Immature natural killer cell (primary cell): ENCODE measurements around the gene HOXB13. TPM values are rescaled to one million over a fixed set of nuclear protein-coding genes. Genes with fewer than 3 reads are reported as not detected.

Experiments used
- DNase-seq, 3 donors: peaks; one replicate each; pipeline ENCODE4 v3.0.0; 2022; ENCODE audit warnings: mixed read lengths in 1 of 3
- H3K27ac Mint-ChIP-seq, 6 donors: one replicate each; pipeline ENCODE4 v1.8.0; 2020; ENCODE audit warnings: mixed read lengths in 6 of 6, mild to moderate bottlenecking in 5 of 6, inconsistent platforms in 4 of 6, moderate library complexity in 3 of 6
- H3K27me3 Mint-ChIP-seq, 3 donors: one replicate each; pipeline ENCODE4 v1.8.0; 2020 to 2021; ENCODE audit warnings: low read depth in 3 of 3, mild to moderate bottlenecking in 3 of 3, mixed read lengths in 3 of 3, moderate library complexity in 3 of 3, inconsistent platforms in 1 of 3
- H3K36me3 Mint-ChIP-seq, 3 donors: one replicate each; pipeline ENCODE4 v1.8.0; 2020; ENCODE audit warnings: mixed read lengths in 3 of 3, inconsistent platforms in 2 of 3, mild to moderate bottlenecking in 2 of 3
- H3K4me1 Mint-ChIP-seq, 2 donors: one replicate each; pipeline ENCODE4 v1.8.0; 2020; ENCODE audit warnings: inconsistent platforms in 2 of 2, mild to moderate bottlenecking in 2 of 2, mixed read lengths in 2 of 2, moderate library complexity in 1 of 2
- H3K4me3 Mint-ChIP-seq, 5 donors: one replicate each; pipeline ENCODE4 v1.8.0; 2020; ENCODE audit warnings: mild to moderate bottlenecking in 5 of 5, mixed read lengths in 5 of 5, inconsistent platforms in 3 of 5, moderate library complexity in 3 of 5
- H3K9me3 Mint-ChIP-seq, 6 donors: one replicate each; pipeline ENCODE4 v1.8.0; 2020; ENCODE audit warnings: mild to moderate bottlenecking in 6 of 6, mixed read lengths in 6 of 6, inconsistent platforms in 4 of 6, moderate library complexity in 3 of 6
- polyA plus RNA-seq, 3 donors: library from polyadenylated mRNA; unstranded; fragments of 300-500 nt; fragmentation: Illumina TruSeq; gene quantifications; one replicate each; pipeline ENCODE4 v1.2.3, GENCODE V29; 2021

Gene HOXB13
- polyA plus RNA-seq, result not detected

DNA sequence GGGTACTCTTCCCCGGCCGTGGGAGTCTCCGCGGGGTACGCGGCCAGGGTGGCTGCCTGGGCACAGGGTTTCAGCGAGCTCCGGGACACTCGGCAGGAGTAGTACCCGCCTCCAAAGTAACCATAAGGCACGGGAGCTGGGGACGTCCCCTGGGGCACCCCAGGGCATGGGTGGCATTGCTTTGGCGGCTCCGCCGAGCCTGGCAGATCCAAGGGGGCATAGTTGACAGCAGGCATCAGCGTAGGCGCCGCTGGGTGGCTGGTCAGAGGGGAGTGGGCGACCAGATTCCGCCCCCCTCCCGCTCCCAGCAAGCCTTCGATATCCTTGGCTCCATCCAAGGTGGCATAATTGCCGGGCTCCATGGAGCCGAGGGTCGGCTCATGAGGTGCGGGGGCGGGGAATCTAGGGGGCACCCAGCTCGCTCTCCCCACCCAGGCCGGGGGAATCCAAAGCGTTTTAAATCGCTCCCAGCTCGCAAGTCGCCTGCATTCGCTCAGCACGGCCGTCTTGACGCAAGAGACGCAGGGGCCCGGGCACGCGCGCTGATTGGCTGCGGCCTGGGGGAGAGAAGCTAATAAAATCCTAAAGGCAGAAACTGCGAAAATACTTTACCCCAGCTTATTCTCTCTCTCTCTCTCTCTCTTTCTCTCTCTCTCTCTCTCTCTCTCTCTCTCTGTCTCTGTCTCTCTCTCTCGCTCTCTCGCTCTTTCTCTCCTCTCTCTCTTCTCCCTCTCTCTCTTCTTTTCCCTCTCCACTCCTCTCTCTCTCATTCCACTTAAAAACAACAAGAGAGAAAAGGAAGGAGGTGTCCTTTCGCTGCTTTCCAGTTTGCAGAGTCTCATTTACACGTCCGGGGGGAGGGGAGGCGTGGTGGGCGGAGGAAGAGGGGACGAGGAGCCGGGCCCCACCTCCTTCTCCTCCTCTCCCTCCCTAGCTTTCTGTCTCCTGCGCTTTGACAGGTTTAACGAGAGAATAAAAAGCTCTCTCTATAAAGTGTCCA is at the start of gene HOXB13:
HOXB13 (minus strand) TSS at position 519 of the 1,000 bp plus-strand sequence; CDS start at position 362, 157 bp downstream.
- peaks cover 24 to 29% of the 10 kb centered on the region in 2 donors for H3K4me1 Mint-ChIP-seq
- H3K36me3 Mint-ChIP-seq, result peaks cover 0 to 3% (median 2%) of the 10 kb centered on the region in 3 donors
- H3K4me3 Mint-ChIP-seq, result peak within 1 kb of the TSS; percentile 56 to 88 (median 72)
- peak within 1 kb of the TSS in 2 of 6 donors; percentile 38 to 88 for H3K27ac Mint-ChIP-seq
- peaks cover 0 to 5% (median 0%) of the 10 kb centered on the region in 6 donors for H3K9me3 Mint-ChIP-seq
- peak in 2 of 3 donors; percentile 29 to 36 for DNase-seq
- H3K27me3 Mint-ChIP-seq, result peaks cover 58 to 83% (median 66%) of the 10 kb centered on the region in 3 donors

DNA sequence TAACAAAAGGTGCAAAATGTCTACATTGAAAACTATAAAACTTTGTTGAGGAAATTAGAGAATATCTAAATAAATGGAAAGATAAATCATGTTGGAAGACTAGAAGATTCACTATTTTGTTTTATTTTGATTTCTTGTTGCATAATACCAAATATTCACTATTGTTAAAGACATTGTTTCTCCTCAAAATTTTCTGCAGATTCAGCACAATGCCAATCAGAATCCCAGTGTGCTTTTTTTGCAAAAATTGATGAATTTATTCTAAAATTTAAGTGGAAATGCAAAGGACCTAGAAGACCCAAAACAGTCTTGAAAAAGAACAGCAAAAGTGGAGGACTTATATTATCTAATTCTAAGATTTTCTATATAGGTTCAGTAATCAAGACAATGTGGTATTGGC is 48.1 kb upstream of the HOXB13 start:
- H3K4me3 Mint-ChIP-seq, result no peak overlapping the region
- no peak overlapping the region for H3K27ac Mint-ChIP-seq
- DNase-seq, result no peak
- no peaks in the 10 kb centered on the region for H3K4me1 Mint-ChIP-seq
- H3K9me3 Mint-ChIP-seq, result no peaks in the 10 kb centered on the region
- no peaks in the 10 kb centered on the region for H3K36me3 Mint-ChIP-seq
- H3K27me3 Mint-ChIP-seq, result peaks cover 10 to 20% (median 12%) of the 10 kb centered on the region in 3 donors

DNA sequence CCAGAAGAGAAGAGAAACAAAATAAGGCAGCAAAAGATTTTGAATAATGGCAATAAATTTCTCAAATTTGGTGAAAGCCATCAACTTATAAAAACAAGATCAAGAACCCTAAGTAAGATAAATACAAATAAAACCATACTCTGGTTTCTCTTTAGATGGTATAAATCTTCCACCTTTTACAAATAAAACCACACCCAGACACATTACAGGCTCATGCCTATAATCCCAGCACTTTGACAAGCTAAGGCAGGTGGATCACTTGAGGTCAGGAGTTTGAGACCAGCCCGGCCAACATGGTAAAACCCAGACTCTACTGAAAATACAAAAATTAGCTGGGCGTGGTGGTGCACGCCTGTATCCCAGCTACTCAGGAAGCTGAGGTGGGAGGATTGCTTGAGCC is 44.7 kb upstream of the HOXB13 start:
- no peak overlapping the region for H3K4me3 Mint-ChIP-seq
- H3K4me1 Mint-ChIP-seq, result no peaks in the 10 kb centered on the region
- no peaks in the 10 kb centered on the region for H3K36me3 Mint-ChIP-seq
- peaks cover 11 to 26% (median 15%) of the 10 kb centered on the region in 3 donors for H3K27me3 Mint-ChIP-seq
- no peak overlapping the region for H3K27ac Mint-ChIP-seq
- no peaks in the 10 kb centered on the region for H3K9me3 Mint-ChIP-seq
- DNase-seq, result no peak

DNA sequence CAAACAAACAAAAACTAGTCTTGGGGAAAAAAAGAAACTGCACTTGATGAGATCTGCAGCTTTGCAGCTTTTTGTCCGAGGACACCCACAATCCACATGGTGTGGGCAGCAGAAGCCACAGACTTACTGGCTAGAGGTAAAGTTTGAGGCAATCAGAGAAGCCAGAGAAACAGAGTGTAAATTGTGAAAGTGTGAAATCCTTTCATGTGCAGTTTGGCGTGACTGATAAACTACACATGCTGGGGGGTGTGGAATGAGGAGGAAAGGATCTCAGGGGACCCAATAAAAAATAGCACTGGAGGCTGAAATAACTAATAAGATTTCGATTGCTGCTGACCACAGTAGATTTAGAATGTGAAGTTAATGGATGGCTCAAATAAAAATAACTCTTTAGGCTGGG is 42.4 kb upstream of the HOXB13 start:
- H3K36me3 Mint-ChIP-seq, result no peaks in the 10 kb centered on the region
- no peaks in the 10 kb centered on the region for H3K4me1 Mint-ChIP-seq
- H3K4me3 Mint-ChIP-seq, result no peak overlapping the region
- H3K27me3 Mint-ChIP-seq, result peaks cover 7 to 25% (median 11%) of the 10 kb centered on the region in 3 donors
- H3K27ac Mint-ChIP-seq, result no peak overlapping the region
- DNase-seq, result no peak
- H3K9me3 Mint-ChIP-seq, result no peaks in the 10 kb centered on the region

DNA sequence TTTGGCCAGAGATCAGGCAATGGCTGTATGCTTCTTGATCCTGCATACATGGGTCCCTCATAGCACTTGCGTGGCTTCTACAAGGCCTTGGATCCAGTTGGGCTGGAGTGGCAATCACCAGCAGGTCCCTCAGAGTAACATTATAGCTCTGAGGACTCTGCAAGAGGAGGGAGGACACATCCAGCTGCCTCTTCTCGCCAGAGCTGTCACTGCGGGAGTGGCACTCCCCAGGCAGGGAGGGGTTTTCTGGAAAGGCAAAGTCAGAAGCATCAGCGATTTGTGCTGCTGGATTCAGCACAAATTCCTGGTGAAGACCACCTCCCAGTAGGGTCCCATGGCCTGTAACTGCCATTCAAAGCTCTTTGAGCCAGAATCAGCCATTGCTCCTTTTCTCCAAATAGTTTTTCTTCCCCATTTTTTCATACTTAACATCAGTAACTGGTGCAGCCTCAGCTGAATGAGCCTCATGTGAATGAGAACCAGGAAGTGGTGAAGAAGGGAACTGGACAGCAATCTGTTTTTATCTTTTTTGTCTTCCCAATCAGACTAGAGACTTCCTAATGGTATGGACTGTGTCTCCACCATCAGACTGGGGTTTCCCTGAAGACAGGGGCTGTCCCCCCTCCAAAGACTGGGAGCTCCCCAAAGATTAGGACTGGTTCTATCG is 40.6 kb upstream of the HOXB13 start:
- no peaks in the 10 kb centered on the region for H3K9me3 Mint-ChIP-seq

DNA sequence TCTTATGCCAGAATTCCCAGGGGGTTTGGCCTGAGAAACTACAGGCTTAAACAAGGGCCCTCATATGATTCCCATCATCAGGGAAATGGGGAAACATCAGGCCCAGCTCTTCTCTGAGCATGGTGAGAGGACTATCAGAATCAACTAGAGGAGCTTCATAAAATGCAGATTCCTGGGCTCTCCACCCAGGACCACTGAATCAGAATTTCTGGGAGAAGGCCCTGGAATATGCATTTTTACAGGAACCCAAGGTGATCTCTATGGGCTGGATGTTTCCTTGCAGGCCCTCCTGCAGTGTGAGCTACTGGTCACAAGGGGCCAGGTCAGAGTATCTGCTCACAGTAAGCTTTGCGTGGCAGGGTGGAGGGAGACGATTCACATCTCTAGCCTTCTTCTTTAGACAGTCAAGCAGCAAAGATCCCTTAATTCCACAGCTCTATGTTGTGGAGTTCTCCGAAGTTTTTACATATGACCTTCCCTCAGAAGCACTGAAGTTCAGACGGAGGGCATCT is 38.8 kb upstream of the HOXB13 start:
- Mint-ChIP-seq H3K36me3 (no peaks in the 10 kb centered on the region), H3K4me1 (no peaks in the 10 kb centered on the region), H3K27me3 (peaks cover 5 to 7% (median 6%) of the 10 kb centered on the region in 3 donors), H3K27ac (no peak overlapping the region), H3K9me3 (no peaks in the 10 kb centered on the region), H3K4me3 (no peak overlapping the region)
- no peak for DNase-seq

More for the DNA sequence above, 40.6 kb upstream of the HOXB13 start:
- no peak for DNase-seq
- Mint-ChIP-seq H3K4me3 (no peak overlapping the region), H3K4me1 (no peaks in the 10 kb centered on the region), H3K27ac (no peak overlapping the region), H3K27me3 (peaks cover 6 to 15% (median 8%) of the 10 kb centered on the region in 3 donors), H3K36me3 (no peaks in the 10 kb centered on the region)

DNA sequence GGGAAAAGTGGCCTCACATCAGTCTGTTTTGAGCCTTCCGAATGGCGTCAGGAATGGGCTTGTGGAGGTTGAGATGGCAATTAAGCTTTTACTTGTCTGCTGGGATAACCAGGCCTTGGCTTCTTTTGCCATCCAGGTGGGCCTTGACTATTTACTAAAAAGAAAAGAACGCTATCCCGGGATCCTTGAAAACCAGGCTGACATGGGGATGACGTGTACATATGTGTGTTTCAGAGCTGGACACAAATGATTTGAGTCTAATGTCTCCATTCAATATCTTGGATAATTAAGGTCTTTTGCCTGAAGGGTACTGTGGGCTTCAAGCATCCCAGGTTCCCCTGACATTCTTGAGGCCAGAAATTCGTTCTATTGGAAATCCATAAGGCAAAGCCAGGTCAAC is 32.6 kb upstream of the HOXB13 start:
- no peak overlapping the region for H3K27ac Mint-ChIP-seq
- no peaks in the 10 kb centered on the region for H3K36me3 Mint-ChIP-seq
- H3K9me3 Mint-ChIP-seq, result no peaks in the 10 kb centered on the region
- peaks cover 12 to 26% (median 21%) of the 10 kb centered on the region in 3 donors for H3K27me3 Mint-ChIP-seq
- no peak overlapping the region for H3K4me3 Mint-ChIP-seq
- no peaks in the 10 kb centered on the region for H3K4me1 Mint-ChIP-seq
- DNase-seq, result no peak

DNA sequence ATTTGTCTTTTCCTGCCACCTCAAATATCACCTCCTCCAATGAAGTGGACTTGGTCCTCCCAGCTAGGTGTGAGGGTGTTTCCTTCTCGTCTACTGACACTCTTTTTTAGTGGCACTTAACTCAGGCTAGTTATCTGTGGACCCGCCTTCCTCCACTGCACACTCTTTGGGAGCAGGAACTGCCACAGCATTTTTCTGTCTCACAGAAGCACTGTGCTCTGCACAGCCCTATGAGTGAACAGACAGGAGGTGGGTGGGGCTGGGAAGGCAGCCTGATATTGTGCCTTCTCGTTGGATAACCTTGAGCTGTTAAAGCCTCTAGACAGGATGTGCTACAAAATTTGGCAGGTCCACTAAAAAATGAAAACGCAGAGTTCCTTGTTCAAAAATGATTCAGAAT is 31.9 kb upstream of the HOXB13 start:
- no peaks in the 10 kb centered on the region for H3K9me3 Mint-ChIP-seq

DNA sequence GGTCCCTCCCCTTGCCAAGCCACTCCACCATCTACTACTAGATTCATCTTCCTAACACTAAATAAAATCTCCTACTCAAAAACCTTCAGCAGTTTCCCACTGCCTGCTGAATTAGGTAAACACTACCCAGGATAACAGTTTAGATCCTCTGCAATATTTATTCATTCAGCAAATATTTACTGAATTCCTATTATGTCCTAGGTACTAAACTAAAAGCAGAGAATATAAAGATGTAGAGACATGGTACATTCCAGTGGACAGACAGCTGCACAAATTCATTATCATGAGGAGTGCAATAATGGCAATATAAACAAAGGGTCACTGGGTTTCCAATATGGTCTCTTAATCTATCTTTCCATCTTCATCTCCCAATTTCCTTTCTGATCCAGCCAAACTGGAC is 30.7 kb upstream of the HOXB13 start:
- Mint-ChIP-seq H3K9me3 (no peaks in the 10 kb centered on the region), H3K27ac (no peak overlapping the region), H3K36me3 (no peaks in the 10 kb centered on the region), H3K4me3 (no peak overlapping the region), H3K27me3 (peaks cover 17 to 39% (median 25%) of the 10 kb centered on the region in 3 donors), H3K4me1 (no peaks in the 10 kb centered on the region)
- no peak for DNase-seq

More for the DNA sequence above, 31.9 kb upstream of the HOXB13 start:
- DNase-seq, result no peak
- peaks cover 12 to 32% (median 21%) of the 10 kb centered on the region in 3 donors for H3K27me3 Mint-ChIP-seq
- H3K4me1 Mint-ChIP-seq, result no peaks in the 10 kb centered on the region
- H3K27ac Mint-ChIP-seq, result no peak overlapping the region
- no peaks in the 10 kb centered on the region for H3K36me3 Mint-ChIP-seq
- H3K4me3 Mint-ChIP-seq, result no peak overlapping the region

DNA sequence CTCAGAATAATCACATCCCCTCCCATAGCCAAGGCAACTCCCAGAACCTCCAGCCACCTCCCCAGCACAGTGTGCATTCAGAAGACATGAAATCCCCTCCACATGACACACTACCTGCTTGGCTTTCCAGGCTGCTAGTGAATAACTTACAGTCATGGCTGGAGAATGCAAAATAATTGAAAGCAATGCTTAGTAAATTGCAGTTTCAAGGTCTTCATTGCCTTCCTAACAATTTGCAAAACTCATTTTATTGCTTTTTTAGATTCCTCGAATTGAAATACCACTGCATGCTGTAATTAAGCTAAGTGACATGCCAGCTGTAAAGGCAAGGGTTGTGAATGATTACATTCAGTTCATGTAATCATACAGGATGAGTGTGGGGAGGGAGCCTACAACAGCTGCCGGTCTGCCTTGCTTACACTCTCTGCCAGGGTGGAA is 29.0 kb upstream of the HOXB13 start:
- Mint-ChIP-seq H3K27me3 (peaks cover 22 to 52% (median 36%) of the 10 kb centered on the region in 3 donors), H3K9me3 (peaks cover 0 to 1% (median 0%) of the 10 kb centered on the region in 6 donors), H3K4me3 (no peak overlapping the region), H3K36me3 (no peaks in the 10 kb centered on the region), H3K27ac (no peak overlapping the region), H3K4me1 (no peaks in the 10 kb centered on the region)
- DNase-seq, result no peak

DNA sequence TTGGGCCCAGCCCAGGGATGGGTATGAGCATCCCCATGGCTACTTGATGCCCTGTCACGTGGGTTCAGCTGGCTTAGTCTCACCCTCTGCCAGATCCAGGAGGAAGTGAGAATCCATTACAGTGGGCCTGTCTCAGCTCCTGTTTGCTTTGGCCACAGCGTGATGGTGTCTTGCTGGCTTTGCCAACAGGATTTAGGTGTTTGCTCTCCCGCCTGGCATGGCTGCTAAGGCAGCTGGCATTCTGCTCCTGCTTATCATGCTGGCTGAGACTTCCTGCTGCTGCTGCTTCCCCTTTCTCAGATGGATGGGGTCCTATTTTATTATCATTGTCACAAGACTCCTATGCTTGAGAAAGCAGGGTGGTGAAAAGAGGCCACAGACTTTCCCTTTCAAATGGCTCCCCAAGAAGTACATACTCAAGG is 28.3 kb upstream of the HOXB13 start:
- Mint-ChIP-seq H3K27me3 (peaks cover 26 to 53% (median 40%) of the 10 kb centered on the region in 3 donors), H3K4me1 (no peaks in the 10 kb centered on the region), H3K4me3 (no peak overlapping the region), H3K9me3 (peaks cover 0 to 1% (median 0%) of the 10 kb centered on the region in 6 donors), H3K36me3 (no peaks in the 10 kb centered on the region), H3K27ac (no peak overlapping the region)
- no peak for DNase-seq

DNA sequence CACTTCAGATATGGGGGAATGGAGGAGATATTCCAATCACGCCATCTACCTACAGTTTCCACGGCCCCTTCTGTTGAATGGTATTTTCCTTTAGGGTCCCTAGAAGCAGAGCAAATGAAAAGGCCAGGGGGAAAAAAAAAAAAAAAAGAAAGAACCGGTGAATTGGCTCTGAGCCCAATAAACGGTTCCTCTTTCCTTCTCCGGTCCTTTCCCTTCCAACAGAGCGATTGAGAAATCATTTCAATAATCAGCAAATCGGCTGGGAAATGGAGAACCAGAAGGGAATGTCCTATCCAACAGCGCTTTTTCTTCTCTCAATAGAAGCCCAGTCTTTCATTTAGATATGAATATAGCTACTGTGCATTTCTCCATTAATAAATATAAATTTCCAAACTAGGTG is 26.8 kb upstream of the HOXB13 start:
- no peaks in the 10 kb centered on the region for H3K36me3 Mint-ChIP-seq
- no peak overlapping the region for H3K27ac Mint-ChIP-seq
- H3K9me3 Mint-ChIP-seq, result peaks cover 0 to 1% (median 0%) of the 10 kb centered on the region in 6 donors
- no peak for DNase-seq
- no peak overlapping the region for H3K4me3 Mint-ChIP-seq
- peaks cover 33 to 59% (median 45%) of the 10 kb centered on the region in 3 donors for H3K27me3 Mint-ChIP-seq
- no peaks in the 10 kb centered on the region for H3K4me1 Mint-ChIP-seq

DNA sequence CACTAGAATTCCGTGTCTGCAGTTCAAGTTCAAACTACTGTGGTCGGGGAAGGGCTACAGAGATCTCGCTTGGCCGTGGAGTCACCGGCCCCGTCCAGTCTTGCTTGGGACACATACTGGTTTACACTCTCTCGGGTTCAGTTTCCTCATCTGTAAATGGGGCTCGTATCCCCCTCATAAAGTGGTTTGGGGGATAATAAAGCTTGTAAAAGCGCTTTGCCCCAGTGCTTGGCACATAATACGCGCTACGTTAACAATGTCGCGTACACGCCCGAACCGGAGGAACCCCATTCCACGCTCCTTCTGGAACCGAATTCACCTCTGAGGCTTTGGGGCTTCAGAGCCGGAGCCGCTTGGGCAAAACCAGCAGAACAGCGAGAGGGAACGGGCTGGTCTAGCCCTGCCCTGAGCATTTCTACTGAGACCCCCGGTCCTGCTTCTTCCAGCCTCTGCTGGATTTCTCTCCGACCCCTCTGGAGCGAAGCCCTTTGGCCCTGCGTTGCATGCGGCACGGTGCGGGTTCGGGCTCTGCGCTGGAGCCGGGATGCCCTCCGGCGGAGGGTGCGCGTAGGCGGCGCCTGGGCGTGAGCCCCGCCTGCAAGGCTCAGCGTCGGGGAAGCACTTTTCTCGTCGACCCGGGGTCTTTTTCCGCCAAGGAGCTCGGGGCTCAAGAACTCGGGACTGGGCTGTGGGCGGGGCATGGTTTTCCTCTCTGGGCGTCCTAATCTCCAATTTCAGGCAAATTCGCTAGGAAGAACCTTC is 26.1 kb upstream of the HOXB13 start:
- no peaks in the 10 kb centered on the region for H3K4me1 Mint-ChIP-seq
- peaks cover 38 to 59% (median 49%) of the 10 kb centered on the region in 3 donors for H3K27me3 Mint-ChIP-seq
- peaks cover 0 to 1% (median 0%) of the 10 kb centered on the region in 6 donors for H3K9me3 Mint-ChIP-seq
- no peaks in the 10 kb centered on the region for H3K36me3 Mint-ChIP-seq
- DNase-seq, result no peak
- no peak overlapping the region for H3K27ac Mint-ChIP-seq
- peak overlapping the region in 1 of 5 donors; percentile 34 for H3K4me3 Mint-ChIP-seq
